ENCODE measurements around the gene CIAO3.

DNA sequence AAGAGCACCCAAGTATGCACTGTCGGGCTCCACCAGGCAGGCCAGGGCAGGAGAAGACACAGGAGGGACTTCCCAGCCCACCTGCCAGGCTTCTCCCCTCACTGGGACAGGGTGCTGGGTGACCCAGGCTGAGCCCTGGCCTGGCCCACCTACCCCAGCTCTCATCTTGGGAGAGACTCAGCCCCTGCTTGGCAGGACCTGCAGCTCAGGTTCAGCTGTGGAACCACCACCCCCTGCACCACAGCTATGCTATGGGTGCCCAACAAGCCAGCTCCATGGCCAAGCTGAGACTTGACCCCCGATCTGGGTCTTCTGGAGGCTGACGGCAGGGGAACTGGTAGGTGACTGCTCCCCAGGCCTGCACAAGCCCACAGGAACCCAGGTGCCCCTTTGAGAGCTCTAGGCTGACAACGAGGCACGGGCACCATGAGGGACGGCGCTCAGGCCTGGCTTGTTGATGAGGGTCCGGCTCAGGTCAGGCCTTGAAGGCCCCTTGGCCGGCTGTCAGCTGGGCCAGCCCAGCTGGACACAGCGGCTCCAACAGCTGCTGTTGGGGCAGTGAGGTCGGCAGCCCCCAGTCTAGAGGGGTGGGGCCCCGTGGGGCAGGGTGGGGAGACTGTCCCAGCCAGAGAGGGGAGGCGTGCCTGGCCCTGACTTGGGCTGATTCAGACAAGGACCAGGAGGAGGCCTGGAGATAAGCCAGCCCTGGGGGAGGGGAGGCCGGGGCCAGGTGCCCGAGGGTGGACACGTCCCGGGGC, 42.8 kb upstream of the CIAO3 start:
- TF ChIP-seq CTCF (IDR thresholded peaks at IDR 0.05) (no peak), ZNF232 (CRISPR knock-in tag; IDR thresholded peaks at IDR 0.05) (no peak), CREM (CRISPR knock-in tag; IDR thresholded peaks at IDR 0.05) (no peak), ZNF121 (CRISPR knock-in tag; IDR thresholded peaks at IDR 0.05) (no peak), ESRRA (CRISPR knock-in tag; IDR thresholded peaks at IDR 0.05; ENCODE audit: borderline replicate concordance) (no peak), NFE2L1 (CRISPR knock-in tag; IDR thresholded peaks at IDR 0.05) (no peak), CREB1 (CRISPR knock-in tag; IDR thresholded peaks at IDR 0.05) (no peak), SP1 (CRISPR knock-in tag; conservative IDR thresholded peaks at IDR 0.05) (no peak), ZNF263 (CRISPR knock-in tag; IDR thresholded peaks at IDR 0.05; ENCODE audit: low read depth) (no peak), ATF2 (CRISPR knock-in tag; IDR thresholded peaks at IDR 0.05; ENCODE audit: borderline replicate concordance, low read depth) (no peak)
- TF ChIP-seq, protein P1, sequence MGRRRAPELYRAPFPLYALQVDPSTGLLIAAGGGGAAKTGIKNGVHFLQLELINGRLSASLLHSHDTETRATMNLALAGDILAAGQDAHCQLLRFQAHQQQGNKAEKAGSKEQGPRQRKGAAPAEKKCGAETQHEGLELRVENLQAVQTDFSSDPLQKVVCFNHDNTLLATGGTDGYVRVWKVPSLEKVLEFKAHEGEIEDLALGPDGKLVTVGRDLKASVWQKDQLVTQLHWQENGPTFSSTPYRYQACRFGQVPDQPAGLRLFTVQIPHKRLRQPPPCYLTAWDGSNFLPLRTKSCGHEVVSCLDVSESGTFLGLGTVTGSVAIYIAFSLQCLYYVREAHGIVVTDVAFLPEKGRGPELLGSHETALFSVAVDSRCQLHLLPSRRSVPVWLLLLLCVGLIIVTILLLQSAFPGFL (CRISPR knock-in tag; IDR thresholded peaks at IDR 0.05; ENCODE audit: borderline replicate concordance), result no peak
- TF ChIP-seq, protein P2, sequence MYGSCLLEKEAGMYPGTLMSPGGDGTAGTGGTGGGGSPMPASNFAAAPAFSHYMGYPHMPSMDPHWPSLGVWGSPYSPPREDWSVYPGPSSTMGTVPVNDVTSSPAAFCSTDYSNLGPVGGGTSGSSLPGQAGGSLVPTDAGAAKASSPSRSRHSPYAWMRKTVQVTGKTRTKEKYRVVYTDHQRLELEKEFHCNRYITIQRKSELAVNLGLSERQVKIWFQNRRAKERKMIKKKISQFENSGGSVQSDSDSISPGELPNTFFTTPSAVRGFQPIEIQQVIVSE (CRISPR knock-in tag; IDR thresholded peaks at IDR 0.05; ENCODE audit: borderline replicate concordance), result no peak
